GM12878 (cell line): Measurements from ENCODE around the gene BAZ2A. TPM values are rescaled to one million over a fixed set of nuclear protein-coding genes. Genes with fewer than 3 reads are reported as not detected.

ENCODE experiments used
- ATAC-seq: fragments of 200-7000 bp; cut with Tn5 transposase; 3 replicates; pipeline ENCODE4 v1.9.1; 2020; ENCODE audit warnings: mild to moderate bottlenecking, moderate library complexity
- BruUV-seq: library from RNA; stranded (reverse); fragments of 400-500 nt; replicated peaks from 2 replicates; lab custom pipeline; 2021; lab: Mats Ljungman, UMichigan
- CTCF ChIA-PET: fragments of 300-600 bp; sonication (Branson Sonifier 250); formaldehyde crosslinking; extraction: SDS; loops from one replicate; lab custom pipeline; 2021; ENCODE audit warnings: inconsistent platforms; lab: Yijun Ruan, JAX
- POLR2A ChIA-PET: fragments of 350-600 bp; formaldehyde crosslinking; extraction: SDS; loops from one replicate; lab custom pipeline; 2021; ENCODE audit warnings: inconsistent platforms; lab: Charles Lee
- RAD21 ChIA-PET: fragments of 300-600 bp; sonication (Branson Sonifier 250); formaldehyde crosslinking; loops from one replicate; lab custom pipeline; 2023; ENCODE audit warnings: antibody characterized with exemption; ENCODE audit not compliant: unreplicated experiment; lab: Charles Lee
- SMC1A ChIA-PET: fragments of 300-600 bp; sonication (Branson Sonifier 250); formaldehyde crosslinking; loops from one replicate; lab custom pipeline; 2023; ENCODE audit not compliant: unreplicated experiment, uncharacterized antibody; lab: Charles Lee
- DNase-seq: peaks from one replicate; pipeline ENCODE4 v3.0.0-alpha.2; 2011; ENCODE audit warnings: low read depth, low spot score
- FAIRE-seq: peaks from 3 replicates; lab custom pipeline; 2011; peaks lifted over from hg19 to GRCh38; lab: Jason Lieb, UNC
- H2AFZ ChIP-seq: 2 replicates; pipeline ENCODE4 v1.6.0; 2011; ENCODE audit warnings: low read depth, low read length, control low read depth; ENCODE audit not compliant: control insufficient read depth
- H3K27ac ChIP-seq: 2 replicates; pipeline ENCODE4 v1.5.1; 2011; ENCODE audit warnings: control low read depth; ENCODE audit not compliant: control insufficient read depth, insufficient read depth
- H3K27me3 ChIP-seq, 2 experiments: replicated peaks in 1 of 2; 2 replicates each; pipeline versions ENCODE4 v1.6.0 to v1.6.1; 2011; ENCODE audit warnings: low read length in 1 of 2; ENCODE audit not compliant: control insufficient read depth in 2 of 2, insufficient read depth in 2 of 2
- H3K36me3 ChIP-seq, 2 experiments: 2 replicates each; pipeline ENCODE4 v1.5.1; 2011; ENCODE audit warnings: low read length in 1 of 2; ENCODE audit not compliant: control insufficient read depth in 2 of 2, insufficient read depth in 2 of 2
- H3K4me1 ChIP-seq: 2 replicates; pipeline ENCODE4 v1.6.1; 2011; ENCODE audit warnings: mild to moderate bottlenecking, low read length, moderate library complexity, mixed read lengths; ENCODE audit not compliant: control insufficient read depth, insufficient read depth
- H3K4me2 ChIP-seq: 2 replicates; pipeline ENCODE4 v1.6.0; 2011; ENCODE audit warnings: control low read depth; ENCODE audit not compliant: control insufficient read depth, insufficient read depth
- H3K4me3 ChIP-seq: fragments of 200-600 bp; sonication (generic); 2 replicates; pipeline ENCODE4 v1.5.1; 2016
- H3K79me2 ChIP-seq: 2 replicates; pipeline ENCODE4 v1.6.0; 2011; ENCODE audit warnings: low read length; ENCODE audit not compliant: control insufficient read depth, insufficient read depth
- H3K9ac ChIP-seq: 2 replicates; pipeline ENCODE4 v1.8.0; 2011; ENCODE audit warnings: low read length, control low read depth, mixed read lengths; ENCODE audit not compliant: control insufficient read depth, insufficient read depth
- H3K9me3 ChIP-seq: replicated peaks from 3 replicates; pipeline ENCODE4 v1.5.1; 2011; ENCODE audit warnings: mild to moderate bottlenecking, low read length; ENCODE audit not compliant: control insufficient read depth, insufficient read depth
- H4K20me1 ChIP-seq: 2 replicates; pipeline ENCODE4 v1.6.0; 2011; ENCODE audit not compliant: control insufficient read depth, insufficient read depth
- PML ChIP-seq: IDR thresholded peaks from 2 replicates; pipeline ENCODE4 v1.6.1; 2012; ENCODE audit warnings: low read length, inconsistent platforms
- SIN3A ChIP-seq: IDR thresholded peaks from 2 replicates; pipeline ENCODE4 v1.6.1; 2012; ENCODE audit warnings: low read depth, low read length, improper control_type of control experiment
- SPI1 ChIP-seq: IDR thresholded peaks from 2 replicates; pipeline ENCODE4 v1.6.1; 2011; ENCODE audit warnings: low read depth, mild to moderate bottlenecking, low read length, moderate library complexity, borderline replicate concordance; ENCODE audit not compliant: insufficient read depth
- YBX1 ChIP-seq: fragments of 450-650 bp; IDR thresholded peaks from 2 replicates; pipeline ENCODE4 v1.6.1; 2016; ENCODE audit warnings: antibody characterized with exemption
- WGBS: methylation state at CpG from one replicate; pipeline ENCODE4 v1.1.6; 2016; ENCODE audit warnings: low lambda C conversion rate; ENCODE audit not compliant: insufficient replicate concordance, insufficient coverage; ENCODE audit errors: missing lambda C conversion rate; 5-methylcytosine and 5-hydroxymethylcytosine counted together
- in situ Hi-C: fragments of 300-500 bp; cut with MboI; formaldehyde crosslinking; loops from 9 replicates; pipeline ENCODE4 v1.14.3; 2018; ENCODE audit warnings: mixed read lengths
- intact Hi-C: fragments of 100-400 bp; cut with micrococcal nuclease; formaldehyde crosslinking; loops from one replicate; pipeline ENCODE4 v1.14.2; 2022; ENCODE audit not compliant: unreplicated experiment
- polyA plus RNA-seq, 11 experiments: library from polyadenylated mRNA; depleted of rRNA in 4 of 11; unstranded in 6 of 11; stranded (reverse) in 5 of 11; fragments of >200 nt; fragmentation: Nextera tagmentation in 4 of 11; fragmentation: Illumina TruSeq in 1 of 11; extraction: Ambion mirVana in 4 of 11; extraction: Trizol in 1 of 11; gene quantifications; 1 replicate in 1 of 11; 2 replicates in 10 of 11; pipeline versions ENCODE4 v1.2.1 to v1.2.3, GENCODE V29; 2011 to 2016; ENCODE audit warnings: inconsistent platforms in 2 of 11, missing spikeins in 2 of 11, low read depth in 1 of 11
- total RNA-seq, 4 experiments: library from RNA; depleted of rRNA in 3 of 4; stranded (reverse); fragments of >200 nt in 3 of 4; fragmentation: Illumina TruSeq in 1 of 4; extraction: Trizol in 1 of 4; gene quantifications; 2 replicates each; pipeline versions ENCODE4 v1.2.1 to v1.2.3, GENCODE V29; 2013 to 2021
- TF ChIP-seq, protein P1 (sequence below): fragments of 450-650 bp; IDR thresholded peaks from 2 replicates; pipeline ENCODE4 v1.6.1; 2017; ENCODE audit warnings: mild to moderate bottlenecking
- TF ChIP-seq, protein P2 (sequence below): IDR thresholded peaks from 2 replicates; pipeline ENCODE4 v1.6.1; 2011; ENCODE audit warnings: borderline replicate concordance, low read depth, mild to moderate bottlenecking, moderate library complexity, low read length; ENCODE audit not compliant: insufficient read depth, poor library complexity, severe bottlenecking
- TF ChIP-seq, protein P3 (sequence below): IDR thresholded peaks from 2 replicates; pipeline ENCODE4 v1.6.1; 2012; ENCODE audit warnings: mild to moderate bottlenecking, low read depth, low read length
- TF ChIP-seq, protein P4 (sequence below): fragments of 450-650 bp; conservative IDR thresholded peaks from 2 replicates; pipeline ENCODE4 v1.6.1; 2017; ENCODE audit warnings: mild to moderate bottlenecking, moderate library complexity

The BAZ2A gene
- total and polyA plus RNA-seq, 10 of the 15 experiments (the other 5 are each of a cell fraction or from before 2014, with no cell fraction given) = 4.8 to 90.2 (median 29.9) TPM

GRCh38 chr12:56634837-56635791 is 5.0 kb upstream of the BAZ2A start:
- peaks cover 59% of the 10 kb centered on the region for H3K79me2 ChIP-seq
- WGBS = 1% methylated on average over 36 of the region's 47 CpGs
- H2AFZ ChIP-seq = peak overlapping the region; percentile 48
- ChIA-PET SMC1A (interaction anchor here (0.8 to 6.1 kb wide), 25 partner anchors 11 to 447 kb away, joined by 3 to 68 read pairs (median 7); partner anchors contain the start of genes ATP5F1B, CNPY2, PTGES3 and RBMS2), RAD21 (interaction anchor here (0.6 to 10.0 kb wide), 22 partner anchors 7 to 507 kb away, joined by 3 to 176 read pairs (median 6); partner anchors contain the start of genes CNPY2, ESYT1, PRIM1 and PTGES3), CTCF (interaction anchor here (0.6 to 6.1 kb wide), 30 partner anchors 7 to 477 kb away, joined by 3 to 73 read pairs (median 8); partner anchors contain the start of genes ATP5F1B, RBMS2 and STAT6), POLR2A (interaction anchor here (0.5 to 6.9 kb wide), 20 partner anchors 10 to 413 kb away, joined by 3 to 155 read pairs (median 6); partner anchors contain the start of genes ATP5F1B, NACA, PTGES3 and RNF41)
- H3K4me1 ChIP-seq = peaks cover 34% of the 10 kb centered on the region
- no peaks in the 10 kb centered on the region for H3K27me3 ChIP-seq
- peak overlapping the region; percentile 95 for H3K4me2 ChIP-seq
- H3K9ac ChIP-seq = peak overlapping the region; percentile 92
- in situ Hi-C loops (loop anchor here (10.0 kb wide), 1 partner anchor 450 kb away; the partner anchor contains the start of gene NAB2), intact Hi-C loops (loop anchor here (5.0 kb wide), 1 partner anchor 452 kb away; the partner anchor contains the start of gene NAB2)
- H3K4me3 ChIP-seq = peak overlapping the region; percentile 91
- H3K9me3 ChIP-seq = no peaks in the 10 kb centered on the region
- BruUV-seq = no TSS peak
- DNase-seq = no peak
- peak; percentile 47 for FAIRE-seq
- peak overlapping the region; percentile 87 for H3K27ac ChIP-seq
- peak; percentile 57 for ATAC-seq
- H3K36me3 ChIP-seq = peaks cover 6 to 15% of the 10 kb centered on the region in 2 experiments; a peak in 3 of 4 replicates
- H4K20me1 ChIP-seq = no peaks in the 10 kb centered on the region
- TF ChIP-seq, protein P1, sequence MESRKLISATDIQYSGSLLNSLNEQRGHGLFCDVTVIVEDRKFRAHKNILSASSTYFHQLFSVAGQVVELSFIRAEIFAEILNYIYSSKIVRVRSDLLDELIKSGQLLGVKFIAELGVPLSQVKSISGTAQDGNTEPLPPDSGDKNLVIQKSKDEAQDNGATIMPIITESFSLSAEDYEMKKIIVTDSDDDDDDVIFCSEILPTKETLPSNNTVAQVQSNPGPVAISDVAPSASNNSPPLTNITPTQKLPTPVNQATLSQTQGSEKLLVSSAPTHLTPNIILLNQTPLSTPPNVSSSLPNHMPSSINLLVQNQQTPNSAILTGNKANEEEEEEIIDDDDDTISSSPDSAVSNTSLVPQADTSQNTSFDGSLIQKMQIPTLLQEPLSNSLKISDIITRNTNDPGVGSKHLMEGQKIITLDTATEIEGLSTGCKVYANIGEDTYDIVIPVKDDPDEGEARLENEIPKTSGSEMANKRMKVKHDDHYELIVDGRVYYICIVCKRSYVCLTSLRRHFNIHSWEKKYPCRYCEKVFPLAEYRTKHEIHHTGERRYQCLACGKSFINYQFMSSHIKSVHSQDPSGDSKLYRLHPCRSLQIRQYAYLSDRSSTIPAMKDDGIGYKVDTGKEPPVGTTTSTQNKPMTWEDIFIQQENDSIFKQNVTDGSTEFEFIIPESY = no peak
- TF ChIP-seq SIN3A = no peak
- no peak for TF ChIP-seq SPI1
- TF ChIP-seq, protein P2, sequence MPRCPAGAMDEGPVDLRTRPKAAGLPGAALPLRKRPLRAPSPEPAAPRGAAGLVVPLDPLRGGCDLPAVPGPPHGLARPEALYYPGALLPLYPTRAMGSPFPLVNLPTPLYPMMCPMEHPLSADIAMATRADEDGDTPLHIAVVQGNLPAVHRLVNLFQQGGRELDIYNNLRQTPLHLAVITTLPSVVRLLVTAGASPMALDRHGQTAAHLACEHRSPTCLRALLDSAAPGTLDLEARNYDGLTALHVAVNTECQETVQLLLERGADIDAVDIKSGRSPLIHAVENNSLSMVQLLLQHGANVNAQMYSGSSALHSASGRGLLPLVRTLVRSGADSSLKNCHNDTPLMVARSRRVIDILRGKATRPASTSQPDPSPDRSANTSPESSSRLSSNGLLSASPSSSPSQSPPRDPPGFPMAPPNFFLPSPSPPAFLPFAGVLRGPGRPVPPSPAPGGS = no peak
- TF ChIP-seq, protein P3, sequence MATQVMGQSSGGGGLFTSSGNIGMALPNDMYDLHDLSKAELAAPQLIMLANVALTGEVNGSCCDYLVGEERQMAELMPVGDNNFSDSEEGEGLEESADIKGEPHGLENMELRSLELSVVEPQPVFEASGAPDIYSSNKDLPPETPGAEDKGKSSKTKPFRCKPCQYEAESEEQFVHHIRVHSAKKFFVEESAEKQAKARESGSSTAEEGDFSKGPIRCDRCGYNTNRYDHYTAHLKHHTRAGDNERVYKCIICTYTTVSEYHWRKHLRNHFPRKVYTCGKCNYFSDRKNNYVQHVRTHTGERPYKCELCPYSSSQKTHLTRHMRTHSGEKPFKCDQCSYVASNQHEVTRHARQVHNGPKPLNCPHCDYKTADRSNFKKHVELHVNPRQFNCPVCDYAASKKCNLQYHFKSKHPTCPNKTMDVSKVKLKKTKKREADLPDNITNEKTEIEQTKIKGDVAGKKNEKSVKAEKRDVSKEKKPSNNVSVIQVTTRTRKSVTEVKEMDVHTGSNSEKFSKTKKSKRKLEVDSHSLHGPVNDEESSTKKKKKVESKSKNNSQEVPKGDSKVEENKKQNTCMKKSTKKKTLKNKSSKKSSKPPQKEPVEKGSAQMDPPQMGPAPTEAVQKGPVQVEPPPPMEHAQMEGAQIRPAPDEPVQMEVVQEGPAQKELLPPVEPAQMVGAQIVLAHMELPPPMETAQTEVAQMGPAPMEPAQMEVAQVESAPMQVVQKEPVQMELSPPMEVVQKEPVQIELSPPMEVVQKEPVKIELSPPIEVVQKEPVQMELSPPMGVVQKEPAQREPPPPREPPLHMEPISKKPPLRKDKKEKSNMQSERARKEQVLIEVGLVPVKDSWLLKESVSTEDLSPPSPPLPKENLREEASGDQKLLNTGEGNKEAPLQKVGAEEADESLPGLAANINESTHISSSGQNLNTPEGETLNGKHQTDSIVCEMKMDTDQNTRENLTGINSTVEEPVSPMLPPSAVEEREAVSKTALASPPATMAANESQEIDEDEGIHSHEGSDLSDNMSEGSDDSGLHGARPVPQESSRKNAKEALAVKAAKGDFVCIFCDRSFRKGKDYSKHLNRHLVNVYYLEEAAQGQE = no peak
- TF ChIP-seq YBX1 = no peak
- TF ChIP-seq, protein P4, sequence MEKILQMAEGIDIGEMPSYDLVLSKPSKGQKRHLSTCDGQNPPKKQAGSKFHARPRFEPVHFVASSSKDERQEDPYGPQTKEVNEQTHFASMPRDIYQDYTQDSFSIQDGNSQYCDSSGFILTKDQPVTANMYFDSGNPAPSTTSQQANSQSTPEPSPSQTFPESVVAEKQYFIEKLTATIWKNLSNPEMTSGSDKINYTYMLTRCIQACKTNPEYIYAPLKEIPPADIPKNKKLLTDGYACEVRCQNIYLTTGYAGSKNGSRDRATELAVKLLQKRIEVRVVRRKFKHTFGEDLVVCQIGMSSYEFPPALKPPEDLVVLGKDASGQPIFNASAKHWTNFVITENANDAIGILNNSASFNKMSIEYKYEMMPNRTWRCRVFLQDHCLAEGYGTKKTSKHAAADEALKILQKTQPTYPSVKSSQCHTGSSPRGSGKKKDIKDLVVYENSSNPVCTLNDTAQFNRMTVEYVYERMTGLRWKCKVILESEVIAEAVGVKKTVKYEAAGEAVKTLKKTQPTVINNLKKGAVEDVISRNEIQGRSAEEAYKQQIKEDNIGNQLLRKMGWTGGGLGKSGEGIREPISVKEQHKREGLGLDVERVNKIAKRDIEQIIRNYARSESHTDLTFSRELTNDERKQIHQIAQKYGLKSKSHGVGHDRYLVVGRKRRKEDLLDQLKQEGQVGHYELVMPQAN = peak; percentile 11
- no peak for TF ChIP-seq PML
